CD4-positive, alpha-beta T cell treated with Interleukin-21 for 1 hour (primary cell): Measurements from ENCODE around the gene CDC42SE2.
"Not testable (repeated sequence)": the region's sequence is repeated elsewhere in the genome, so short reads cannot be mapped to it uniquely, and the experiment has no call there.

ENCODE experiments used
- DNase-seq: peaks from one replicate; pipeline ENCODE4 v3.0.0-alpha.2; 2020

CDC42SE2 gene

GRCh38 chr5:131371835-131372234, 108.0 kb downstream of the CDC42SE2 start:
- peak; percentile 39 for DNase-seq

GRCh38 chr5:131373265-131373664, 109.4 kb downstream of the CDC42SE2 start:
- peak; percentile 50 for DNase-seq

GRCh38 chr5:131375351-131375750, 111.5 kb downstream of the CDC42SE2 start:
- peak; percentile 67 for DNase-seq

GRCh38 chr5:131377346-131377745, 113.5 kb downstream of the CDC42SE2 start:
- DNase-seq, result no peak

- no peak for DNase-seq
Measured at GRCh38 chr5:131377785-131378325, 114.0 kb downstream of the CDC42SE2 start.

GRCh38 chr5:131378721-131379541, 115.1 kb downstream of the CDC42SE2 start:
- DNase-seq, result peak; percentile 76

GRCh38 chr5:131379723-131380122, 115.9 kb downstream of the CDC42SE2 start:
- peak; percentile 95 for DNase-seq

- not testable (repeated sequence) for DNase-seq
Measured at GRCh38 chr5:131380238-131380637, 116.4 kb downstream of the CDC42SE2 start.

- DNase-seq, result peak; percentile 56
Measured at GRCh38 chr5:131381021-131381420, 117.2 kb downstream of the CDC42SE2 start.

GRCh38 chr5:131381777-131382176, 117.9 kb downstream of the CDC42SE2 start:
- DNase-seq, result no peak

- DNase-seq, result peak; percentile 93
Measured at GRCh38 chr5:131382407-131383395, 118.8 kb downstream of the CDC42SE2 start.

GRCh38 chr5:131384173-131384572, 120.3 kb downstream of the CDC42SE2 start:
- no peak for DNase-seq

GRCh38 chr5:131384616-131385214, 120.9 kb downstream of the CDC42SE2 start:
- DNase-seq, result no peak

GRCh38 chr5:131386124-131386523, 122.3 kb downstream of the CDC42SE2 start:
- DNase-seq, result no peak

GRCh38 chr5:131386779-131387178, 122.9 kb downstream of the CDC42SE2 start:
- DNase-seq, result no peak

GRCh38 chr5:131387255-131387654, 123.4 kb downstream of the CDC42SE2 start:
- no peak for DNase-seq

GRCh38 chr5:131389096-131389868, 125.4 kb downstream of the CDC42SE2 start:
- DNase-seq, result no peak

- no peak for DNase-seq
Measured at GRCh38 chr5:131389869-131390265, 126.0 kb downstream of the CDC42SE2 start.

GRCh38 chr5:131392466-131393095, 128.7 kb downstream of the CDC42SE2 start:
- peak; percentile 56 for DNase-seq

GRCh38 chr5:131393498-131393968, 129.7 kb downstream of the CDC42SE2 start:
- no peak for DNase-seq

- peak; percentile 91 for DNase-seq
Measured at GRCh38 chr5:131394128-131394527, 130.3 kb downstream of the CDC42SE2 start.
